Upper lobe of left lung (tissue), 6 donors: Measurements from ENCODE around the gene HAL. TPM values are rescaled to one million over a fixed set of nuclear protein-coding genes. Genes with fewer than 3 reads are reported as not detected.

Experiments used
- ATAC-seq, 2 donors: fragments of 200-7000 bp; cut with Tn5 transposase; one replicate each; pipeline ENCODE4 v1.9.1; 2022; ENCODE audit warnings: mild to moderate bottlenecking in 2 of 2, moderate library complexity in 2 of 2; ENCODE audit not compliant: low FRiP score in 2 of 2
- DNase-seq, 2 donors: peaks; one replicate each; pipeline ENCODE4 v3.0.0-alpha.2; 2019 to 2020
- H3K27ac ChIP-seq, 4 donors: fragments of 200-600 bp; sonication (generic); one replicate each; pipeline ENCODE4 v1.5.1; 2016 to 2019
- H3K27me3 ChIP-seq, 4 donors: fragments of 200-600 bp; sonication (generic); one replicate each; pipeline ENCODE4 v1.5.1; 2017 to 2019
- H3K36me3 ChIP-seq, 4 donors: fragments of 200-600 bp; sonication (generic); one replicate each; pipeline ENCODE4 v1.5.1; 2016 to 2019
- H3K4me1 ChIP-seq, 4 donors: fragments of 200-600 bp; sonication (generic); one replicate each; pipeline ENCODE4 v1.5.1; 2018 to 2019
- H3K4me3 ChIP-seq, 4 donors: fragments of 200-600 bp; sonication (generic); one replicate each; pipeline ENCODE4 v1.5.1; 2017 to 2019; ENCODE audit warnings: mild to moderate bottlenecking in 2 of 4, moderate library complexity in 1 of 4
- H3K9me3 ChIP-seq, 4 donors: fragments of 200-600 bp; sonication (generic); one replicate each; pipeline ENCODE4 v1.5.1; 2018 to 2019
- CTCF ChIP-seq, 6 experiments: fragments of 450-650 bp in 4 of 6; fragments of 200-600 bp in 2 of 6; sonication (generic) in 2 of 6; IDR thresholded peaks; one replicate each; pipeline ENCODE4 v1.5.1; 2016 to 2019; ENCODE audit warnings: antibody characterized with exemption in 6 of 6
- EP300 ChIP-seq, 4 donors: sonication (generic); formaldehyde crosslinking; IDR thresholded peaks; one replicate each; pipeline ENCODE4 v1.5.1; 2017; ENCODE audit warnings: antibody characterized with exemption in 4 of 4, control low read depth in 2 of 4
- POLR2A ChIP-seq, 4 donors: fragments of 450-650 bp; IDR thresholded peaks; one replicate each; pipeline ENCODE4 v1.5.1; 2016 to 2017; ENCODE audit warnings: antibody characterized with exemption in 4 of 4, mild to moderate bottlenecking in 2 of 4
- POLR2AphosphoS5 ChIP-seq, 2 donors: sonication (generic); formaldehyde crosslinking; IDR thresholded peaks; one replicate each; pipeline ENCODE4 v1.5.1; 2017; ENCODE audit warnings: antibody characterized with exemption in 2 of 2
- WGBS, 2 donors: methylation state at CpG; one replicate each; pipeline ENCODE4 v1.1.5; 2017 to 2018; 5-methylcytosine and 5-hydroxymethylcytosine counted together
- total RNA-seq, 6 donors: library from RNA; depleted of rRNA in 4 of 6; stranded (reverse); fragments of >200 nt in 4 of 6; gene quantifications; one replicate each; pipeline versions ENCODE4 v1.1.0 to v1.2.1, GENCODE V29; 2016 to 2021
- donor health status: DM: no; HTN: no; CAD: no; lungs with moderate emphysema.
- donor health status: DM: no; HTN: yes; CAD: no; lungs with severe emphysema.

The HAL gene
- total RNA-seq, 6 donors from 2014 or later: 3.0 to 11.5 (median 5.2) TPM

- DNase-seq (no peak), ATAC-seq (no peak)
- no peak for TF ChIP-seq EP300 (IDR thresholded peaks at IDR 0.05)
- Histone ChIP-seq H3K4me3 (no peak overlapping the region), H3K36me3 (peaks cover 14 to 49% (median 27%) of the 10 kb centered on the region in 4 donors), H3K4me1 (peaks cover 15 to 26% (median 17%) of the 10 kb centered on the region in 4 donors), H3K27ac (no peak overlapping the region), H3K9me3 (no peaks in the 10 kb centered on the region), H3K27me3 (no peaks in the 10 kb centered on the region)
- 63 to 78% methylated on average over 1 of the region's 1 CpG for WGBS, 2 donors
These were observed 32.4 kb upstream of the HAL start for GRCh38 chr12:96028538-96028937.

- H3K4me1 ChIP-seq: peaks cover 10 to 17% (median 14%) of the 10 kb centered on the region in 4 donors
- H3K27me3 ChIP-seq: no peaks in the 10 kb centered on the region
- no peak for TF ChIP-seq EP300 (IDR thresholded peaks at IDR 0.05)
- no peak for TF ChIP-seq POLR2AphosphoS5 (IDR thresholded peaks at IDR 0.05)
- TF ChIP-seq CTCF (IDR thresholded peaks at IDR 0.05): no peak
- no peak for TF ChIP-seq POLR2A (IDR thresholded peaks at IDR 0.05)
- no peaks in the 10 kb centered on the region for H3K9me3 ChIP-seq
- 89 to 98% methylated on average over 1 of the region's 1 CpG for WGBS, 2 donors
- ATAC-seq (no peak), DNase-seq (no peak)
- H3K36me3 ChIP-seq: peaks cover 14 to 70% (median 37%) of the 10 kb centered on the region in 4 donors
- H3K4me3 ChIP-seq: no peak overlapping the region
- H3K27ac ChIP-seq: no peak overlapping the region
These were observed 30.2 kb upstream of the HAL start for GRCh38 chr12:96026331-96026730.

- peaks cover 14 to 78% (median 40%) of the 10 kb centered on the region in 4 donors for H3K36me3 ChIP-seq
- TF ChIP-seq EP300 (IDR thresholded peaks at IDR 0.05): no peak
- no peak for TF ChIP-seq POLR2AphosphoS5 (IDR thresholded peaks at IDR 0.05)
- no peak for TF ChIP-seq POLR2A (IDR thresholded peaks at IDR 0.05)
- no peak for TF ChIP-seq CTCF (IDR thresholded peaks at IDR 0.05)
These were observed 29.4 kb upstream of the HAL start for GRCh38 chr12:96025518-96025917.

GRCh38 chr12:96020314-96021003 lies 24.3 kb upstream of the HAL start:
- H3K36me3 ChIP-seq: peaks cover 20 to 90% (median 41%) of the 10 kb centered on the region in 4 donors
- 55 to 69% methylated on average over 3 of the region's 3 CpGs for WGBS, 2 donors
- H3K4me3 ChIP-seq: no peak overlapping the region
- TF ChIP-seq CTCF (IDR thresholded peaks at IDR 0.05) (no peak), POLR2A (IDR thresholded peaks at IDR 0.05) (no peak), POLR2AphosphoS5 (IDR thresholded peaks at IDR 0.05) (no peak), EP300 (IDR thresholded peaks at IDR 0.05) (no peak)
- DNase-seq (no peak), ATAC-seq (peak in 1 of 2 donors; percentile 78)
- no peaks in the 10 kb centered on the region for H3K27me3 ChIP-seq
- H3K27ac ChIP-seq: peak overlapping the region in 1 of 4 donors; percentile 46
- H3K4me1 ChIP-seq: peaks cover 0 to 14% (median 6%) of the 10 kb centered on the region in 4 donors
- H3K9me3 ChIP-seq: no peaks in the 10 kb centered on the region

More at GRCh38 chr12:96025518-96025917, 29.4 kb upstream of the HAL start:
- Histone ChIP-seq H3K9me3 (no peaks in the 10 kb centered on the region), H3K4me1 (peaks cover 10 to 17% (median 15%) of the 10 kb centered on the region in 4 donors), H3K27me3 (no peaks in the 10 kb centered on the region), H3K4me3 (no peak overlapping the region), H3K27ac (no peak overlapping the region)
- WGBS, 2 donors: 97 to 100% methylated on average over 3 to 4 of the region's 4 CpGs
- ATAC-seq: no peak
- no peak for DNase-seq

GRCh38 chr12:96015672-96016071 lies 19.5 kb upstream of the HAL start:
- WGBS, 2 donors: 68 to 76% methylated on average over 5 of the region's 5 CpGs
- Histone ChIP-seq H3K4me3 (no peak overlapping the region), H3K27me3 (no peaks in the 10 kb centered on the region), H3K27ac (no peak overlapping the region), H3K36me3 (peaks cover 36 to 92% (median 53%) of the 10 kb centered on the region in 4 donors), H3K4me1 (peaks cover 0 to 6% (median 2%) of the 10 kb centered on the region in 4 donors), H3K9me3 (no peaks in the 10 kb centered on the region)
- ATAC-seq: peak in 1 of 2 donors; percentile 51
- no peak for DNase-seq
- TF ChIP-seq POLR2AphosphoS5 (IDR thresholded peaks at IDR 0.05) (no peak), CTCF (IDR thresholded peaks at IDR 0.05) (peak in 3 of 6 experiments; percentile 17 to 26 (median 25))
